BJ (cell line): ENCODE measurements around the gene COL6A2. TPM values are rescaled to one million over a fixed set of nuclear protein-coding genes. Genes with fewer than 3 reads are reported as not detected.

ENCODE experiments used
- CTCF ChIA-PET: fragments of 350-600 bp; formaldehyde crosslinking; extraction: SDS; loops from one replicate; lab custom pipeline; 2021; ENCODE audit warnings: antibody characterized with exemption, inconsistent platforms; lab: Yijun Ruan, JAX
- POLR2A ChIA-PET: fragments of 300-600 bp; sonication (Branson Sonifier 250); formaldehyde crosslinking; extraction: SDS; loops from one replicate; lab custom pipeline; 2021; ENCODE audit warnings: antibody characterized with exemption; lab: Charles Lee
- DNase-seq: peaks from one replicate; pipeline ENCODE4 v3.0.0-alpha.2; 2011; ENCODE audit warnings: low read depth
- H3K27me3 ChIP-seq: 2 replicates; pipeline ENCODE4 v1.6.0; 2011; ENCODE audit warnings: low read length; ENCODE audit not compliant: control insufficient read depth, insufficient read depth
- H3K36me3 ChIP-seq: 2 replicates; pipeline ENCODE4 v1.5.1; 2011; ENCODE audit warnings: low read length; ENCODE audit not compliant: control insufficient read depth, insufficient read depth
- H3K4me3 ChIP-seq: 2 replicates; pipeline ENCODE4 v1.5.1; 2011; ENCODE audit warnings: low read depth, mild to moderate bottlenecking, control low read depth, low read length
- CTCF ChIP-seq: IDR thresholded peaks from 2 replicates; pipeline ENCODE4 v1.5.1; 2011; ENCODE audit warnings: low read depth, mild to moderate bottlenecking, control low read depth, inconsistent platforms, low read length, moderate library complexity; ENCODE audit not compliant: insufficient read depth
- polyA plus RNA-seq: library from polyadenylated mRNA; depleted of rRNA; stranded (reverse); fragments of >200 nt; gene quantifications from 2 replicates; pipeline ENCODE4 v1.2.3, GENCODE V29; 2011

The COL6A2 gene
- polyA plus RNA-seq, 1 experiment, result 665 TPM

- Histone ChIP-seq H3K36me3 (no peaks in the 10 kb centered on the region), H3K27me3 (no peaks in the 10 kb centered on the region), H3K4me3 (no peak overlapping the region)
- no peak for DNase-seq
- ChIA-PET POLR2A (no interaction called here), CTCF (interaction anchor here (1.0 kb wide), 1 partner anchor 10 kb away, joined by 3 read pairs; no protein-coding TSS in a partner anchor)
- TF ChIP-seq CTCF, result no peak
Measured at GRCh38 chr21:46061950-46062349, 36.0 kb upstream of the COL6A2 start.

DNA sequence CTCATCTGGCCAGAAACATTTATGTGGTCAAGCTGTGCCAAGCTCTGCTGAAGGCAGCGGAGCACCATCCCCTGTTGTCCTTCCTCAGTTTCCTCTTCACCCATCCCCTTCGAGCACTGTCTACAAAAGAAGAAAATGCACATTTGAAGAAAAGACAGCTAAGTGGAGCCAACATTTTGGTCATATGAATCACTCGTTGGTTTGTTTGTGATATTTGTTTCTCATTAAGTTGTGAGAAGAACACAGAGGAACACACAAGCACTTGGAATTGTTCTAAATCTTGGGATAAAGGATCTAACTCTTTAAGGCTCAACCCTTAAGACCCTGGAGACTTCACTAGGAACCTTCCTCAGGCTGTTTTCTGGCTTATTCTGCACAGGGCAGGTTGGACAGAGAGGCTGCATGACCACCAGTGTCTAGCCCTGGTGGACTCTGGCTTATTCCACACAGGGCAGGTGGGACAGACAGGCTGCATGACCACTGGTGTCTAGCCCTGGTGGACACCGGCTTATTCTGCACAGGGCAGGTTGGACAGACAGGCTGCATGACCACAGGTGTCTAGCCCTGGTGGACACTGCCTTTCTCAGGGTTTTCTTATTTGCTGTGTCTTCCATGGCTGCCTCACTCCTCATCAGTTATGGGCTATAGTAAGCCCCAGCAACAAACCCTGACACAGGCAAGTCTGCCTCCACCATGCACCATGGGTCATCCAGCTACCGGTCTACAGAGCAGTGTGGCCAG, 35.3 kb upstream of the COL6A2 start:
- Histone ChIP-seq H3K27me3 (no peaks in the 10 kb centered on the region), H3K4me3 (no peak overlapping the region), H3K36me3 (no peaks in the 10 kb centered on the region)
- CTCF ChIA-PET, result interaction anchor here (1.0 to 1.2 kb wide), 2 partner anchors 9 to 91 kb away, joined by 3 read pairs; no protein-coding TSS in a partner anchor
- TF ChIP-seq CTCF, result no peak
- POLR2A ChIA-PET, result no interaction called here
- DNase-seq, result no peak

GRCh38 chr21:46063227-46063626, 34.7 kb upstream of the COL6A2 start:
- DNase-seq, result no peak
- Histone ChIP-seq H3K27me3 (no peaks in the 10 kb centered on the region), H3K4me3 (no peak overlapping the region), H3K36me3 (no peaks in the 10 kb centered on the region)
- no peak for TF ChIP-seq CTCF
- CTCF ChIA-PET, result interaction anchor here (1.2 kb wide), 1 partner anchor 92 kb away, joined by 3 read pairs; no protein-coding TSS in a partner anchor
- POLR2A ChIA-PET, result no interaction called here

- no peak for DNase-seq
- Histone ChIP-seq H3K27me3 (no peaks in the 10 kb centered on the region), H3K4me3 (no peak overlapping the region), H3K36me3 (no peaks in the 10 kb centered on the region)
- CTCF ChIA-PET, result interaction anchor here (0.9 to 1.2 kb wide), 3 partner anchors 11 to 93 kb away, joined by 3 read pairs; no protein-coding TSS in a partner anchor
- POLR2A ChIA-PET, result no interaction called here
- no peak for TF ChIP-seq CTCF
Measured at GRCh38 chr21:46063734-46064680, 33.9 kb upstream of the COL6A2 start.

GRCh38 chr21:46064870-46065214, 33.1 kb upstream of the COL6A2 start:
- ChIA-PET CTCF (interaction anchor here (1.1 to 1.2 kb wide), 3 partner anchors 8 to 27 kb away, joined by 3 read pairs; no protein-coding TSS in a partner anchor), POLR2A (no interaction called here)
- TF ChIP-seq CTCF, result no peak
- H3K4me3 ChIP-seq, result no peak overlapping the region
- H3K36me3 ChIP-seq, result no peaks in the 10 kb centered on the region
- H3K27me3 ChIP-seq, result no peaks in the 10 kb centered on the region
- no peak for DNase-seq
